K562 (cell line): Measurements from ENCODE around the gene ARHGEF10L.

Experiments used
- SMARCA5 ChIP-seq: fragments of 450-650 bp; IDR thresholded peaks from 2 replicates; pipeline ENCODE4 v1.6.1; 2016
- TF ChIP-seq, protein P1 (sequence below): fragments of 250-450 bp; sonication (Bioruptor Pico); IDR thresholded peaks from 2 replicates; pipeline ENCODE4 v1.6.1; 2021; ENCODE audit warnings: mild to moderate bottlenecking

DNA sequence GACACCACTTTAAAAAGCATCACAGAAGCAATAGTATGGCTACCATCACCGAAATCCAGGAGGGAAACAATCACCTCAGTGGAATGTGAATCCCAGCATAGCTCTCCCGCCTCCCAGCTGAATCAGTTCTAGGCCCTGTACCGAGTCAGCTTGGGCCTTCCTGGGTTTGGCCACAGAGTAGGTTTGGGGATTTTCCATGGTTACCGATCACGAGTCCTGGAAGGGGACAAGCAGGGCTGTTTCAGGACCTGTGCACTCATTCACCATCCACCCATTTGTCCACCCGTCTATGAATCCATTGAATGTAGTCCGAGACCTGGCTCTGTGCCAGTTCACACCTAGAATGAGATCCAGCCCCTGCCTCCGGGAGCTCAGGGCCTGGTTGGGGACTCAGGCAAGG, 94.2 kb downstream of the ARHGEF10L start:
- TF ChIP-seq, protein P1, sequence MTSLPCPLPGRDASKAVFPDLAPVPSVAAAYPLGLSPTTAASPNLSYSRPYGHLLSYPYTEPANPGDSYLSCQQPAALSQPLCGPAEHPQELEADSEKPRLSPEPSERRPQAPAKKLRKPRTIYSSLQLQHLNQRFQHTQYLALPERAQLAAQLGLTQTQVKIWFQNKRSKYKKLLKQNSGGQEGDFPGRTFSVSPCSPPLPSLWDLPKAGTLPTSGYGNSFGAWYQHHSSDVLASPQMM (CRISPR knock-in tag), result no peak
- no peak for TF ChIP-seq SMARCA5
